Measurements from ENCODE around the gene MAP2.

GRCh38 chr2:209688385-209688784 is 264.5 kb downstream of the MAP2 start:
- no peak for TF ChIP-seq NBN (conservative IDR thresholded peaks at IDR 0.05)
- no peak for TF ChIP-seq STAT5B (CRISPR knock-in tag; IDR thresholded peaks at IDR 0.05)

Measured in HepG2 (cell line).